Common myeloid progenitor, CD34-positive (primary cell): ENCODE data around the gene DBN1.

Experiments used
- CTCF ChIA-PET: fragments of 350-600 bp; sonication (Branson Sonifier 250); formaldehyde crosslinking; loops from one replicate; lab custom pipeline; 2021; ENCODE audit warnings: antibody characterized with exemption; lab: Charles Lee
- POLR2A ChIA-PET: fragments of 350-600 bp; sonication (Branson Sonifier 250); formaldehyde crosslinking; loops from one replicate; lab custom pipeline; 2021; ENCODE audit warnings: antibody characterized with exemption; lab: Charles Lee
- DNase-seq, 3 donors: peaks; one replicate each; pipeline versions ENCODE4 v3.0.0 to v3.0.0-alpha.2; 2013
- H3K27ac ChIP-seq, 2 experiments: 1 replicate in 1 of 2; 2 replicates in 1 of 2; pipeline ENCODE4 v1.7.0; 2013; ENCODE audit warnings: inconsistent platforms in 2 of 2, low read length in 2 of 2, mild to moderate bottlenecking in 2 of 2, low read depth in 1 of 2, moderate library complexity in 1 of 2; ENCODE audit not compliant: severe bottlenecking in 2 of 2, insufficient read depth in 1 of 2, poor library complexity in 1 of 2
- H3K27me3 ChIP-seq, 5 experiments: replicated peaks in 2 of 5; 1 replicate in 3 of 5; 2 replicates in 2 of 5; pipeline versions ENCODE4 v1.6.1 to v1.7.0; 2013; ENCODE audit warnings: low read length in 4 of 5, mild to moderate bottlenecking in 2 of 5, moderate library complexity in 2 of 5, inconsistent platforms in 1 of 5; ENCODE audit not compliant: insufficient read depth in 5 of 5, control insufficient read depth in 4 of 5
- H3K36me3 ChIP-seq, 4 experiments: 1 replicate in 2 of 4; 2 replicates in 2 of 4; pipeline versions ENCODE4 v1.6.1 to v1.7.0; 2013; ENCODE audit warnings: low read length in 3 of 4, control low read depth in 1 of 4, mild to moderate bottlenecking in 1 of 4; ENCODE audit not compliant: control insufficient read depth in 4 of 4, insufficient read depth in 4 of 4
- H3K4me1 ChIP-seq, 4 experiments: 1 replicate in 3 of 4; 2 replicates in 1 of 4; pipeline versions ENCODE4 v1.6.1 to v1.7.1; 2013; ENCODE audit warnings: low read length in 3 of 4, mild to moderate bottlenecking in 3 of 4, control low read depth in 1 of 4, inconsistent platforms in 1 of 4, moderate library complexity in 1 of 4; ENCODE audit not compliant: control insufficient read depth in 4 of 4, insufficient read depth in 4 of 4; ENCODE audit errors: control extremely low read depth in 1 of 4
- H3K4me3 ChIP-seq, 7 experiments: 1 replicate in 4 of 7; 2 replicates in 3 of 7; pipeline versions ENCODE4 v1.5.1 to v1.7.0; 2013; ENCODE audit warnings: mild to moderate bottlenecking in 7 of 7, low read length in 6 of 7, moderate library complexity in 6 of 7, inconsistent platforms in 2 of 7, low read depth in 2 of 7, control low read depth in 1 of 7; ENCODE audit not compliant: insufficient read depth in 4 of 7, control insufficient read depth in 1 of 7; ENCODE audit errors: extremely low read depth in 1 of 7
- H3K9me3 ChIP-seq, 5 experiments: 1 replicate in 4 of 5; 2 replicates in 1 of 5; pipeline versions ENCODE4 v1.6.1 to v1.7.1; 2013; ENCODE audit warnings: low read length in 4 of 5, mild to moderate bottlenecking in 2 of 5, inconsistent platforms in 1 of 5, low read depth in 1 of 5, moderate library complexity in 1 of 5; ENCODE audit not compliant: control insufficient read depth in 4 of 5, insufficient read depth in 2 of 5; ENCODE audit errors: control extremely low read depth in 1 of 5
- WGBS: methylation state at CpG from one replicate; pipeline ENCODE4 v1.1.5; 2013; ENCODE audit not compliant: insufficient coverage; 5-methylcytosine and 5-hydroxymethylcytosine counted together

Gene DBN1

GRCh38 chr5:177496070-177496726 lies 22.8 kb upstream of the DBN1 start:
- Histone ChIP-seq H3K27ac (peak overlapping the region in 1 of 2 experiments; percentile 64), H3K27me3 (peaks cover 0 to 5% (median 0%) of the 10 kb centered on the region in 5 experiments), H3K36me3 (peaks cover 0 to 10% (median 3%) of the 10 kb centered on the region in 4 experiments), H3K9me3 (no peaks in the 10 kb centered on the region), H3K4me3 (peak overlapping the region in 4 of 7 experiments; percentile 61 to 78 (median 73)), H3K4me1 (peaks cover 2 to 60% (median 50%) of the 10 kb centered on the region in 4 experiments)
- POLR2A ChIA-PET: interaction anchor here (1.2 to 2.3 kb wide), 3 partner anchors 17 to 41 kb away, joined by 5 to 12 read pairs (median 5); no protein-coding TSS in a partner anchor
- WGBS: 71% methylated on average over 8 of the region's 12 CpGs
- CTCF ChIA-PET: interaction anchor here (1.0 to 18.3 kb wide), 13 partner anchors 10 to 187 kb away, joined by 3 to 206 read pairs (median 5); partner anchors contain the start of gene DOK3
- DNase-seq: no peak

GRCh38 chr5:177495243-177496060 lies 22.0 kb upstream of the DBN1 start:
- peaks cover 0 to 17% (median 7%) of the 10 kb centered on the region in 4 experiments for H3K36me3 ChIP-seq
- CTCF ChIA-PET: interaction anchor here (1.0 to 18.3 kb wide), 10 partner anchors 10 to 113 kb away, joined by 3 to 206 read pairs (median 5); partner anchors contain the start of gene DOK3
- H3K4me1 ChIP-seq: peaks cover 2 to 54% (median 46%) of the 10 kb centered on the region in 4 experiments
- POLR2A ChIA-PET: interaction anchor here (1.4 kb wide), 1 partner anchor 16 kb away, joined by 5 read pairs; no protein-coding TSS in a partner anchor
- WGBS: 77% methylated on average over 13 of the region's 14 CpGs
- H3K4me3 ChIP-seq: peak overlapping the region in 1 of 7 experiments; percentile 78
- H3K9me3 ChIP-seq: no peaks in the 10 kb centered on the region
- peaks cover 0 to 5% (median 0%) of the 10 kb centered on the region in 5 experiments for H3K27me3 ChIP-seq
- peak in 1 of 3 donors; percentile 30 for DNase-seq
- H3K27ac ChIP-seq: peak overlapping the region in 1 of 2 experiments; percentile 64

GRCh38 chr5:177494346-177495195 lies 21.1 kb upstream of the DBN1 start:
- ChIA-PET CTCF (interaction anchor here (0.8 to 18.3 kb wide), 11 partner anchors 11 to 133 kb away, joined by 3 to 206 read pairs (median 5); partner anchors contain the start of gene DOK3), POLR2A (interaction anchor here (1.4 kb wide), 1 partner anchor 16 kb away, joined by 5 read pairs; no protein-coding TSS in a partner anchor)
- Histone ChIP-seq H3K4me1 (peaks cover 2 to 54% (median 46%) of the 10 kb centered on the region in 4 experiments), H3K27me3 (peaks cover 0 to 5% (median 0%) of the 10 kb centered on the region in 5 experiments), H3K27ac (peak overlapping the region in 1 of 2 experiments; percentile 46), H3K36me3 (peaks cover 0 to 26% (median 10%) of the 10 kb centered on the region in 4 experiments), H3K4me3 (peak overlapping the region in 1 of 7 experiments; percentile 8), H3K9me3 (no peaks in the 10 kb centered on the region)
- DNase-seq: peak in 2 of 3 donors; percentile 87
- WGBS: 72% methylated on average over 7 of the region's 11 CpGs

- H3K4me1 ChIP-seq: peaks cover 2 to 53% (median 46%) of the 10 kb centered on the region in 4 experiments
- 100% methylated on average over 4 of the region's 5 CpGs for WGBS
- peaks cover 0 to 33% (median 10%) of the 10 kb centered on the region in 4 experiments for H3K36me3 ChIP-seq
- peaks cover 0 to 5% (median 0%) of the 10 kb centered on the region in 5 experiments for H3K27me3 ChIP-seq
- DNase-seq: no peak
- no peak overlapping the region for H3K4me3 ChIP-seq
- no peaks in the 10 kb centered on the region for H3K9me3 ChIP-seq
- POLR2A ChIA-PET: no interaction called here
- CTCF ChIA-PET: interaction anchor here (0.8 to 18.3 kb wide), 13 partner anchors 12 to 132 kb away, joined by 3 to 206 read pairs (median 4); partner anchors contain the start of gene DOK3
- peak overlapping the region in 1 of 2 experiments; percentile 46 for H3K27ac ChIP-seq
Observed at GRCh38 chr5:177493795-177494345, 20.4 kb upstream of the DBN1 start.

GRCh38 chr5:177492841-177493240 lies 19.4 kb upstream of the DBN1 start:
- peaks cover 4 to 41% (median 13%) of the 10 kb centered on the region in 4 experiments for H3K36me3 ChIP-seq
- no peak overlapping the region for H3K27ac ChIP-seq
- peaks cover 2 to 43% (median 38%) of the 10 kb centered on the region in 4 experiments for H3K4me1 ChIP-seq
- H3K27me3 ChIP-seq: peaks cover 0 to under 1% (median 0%) of the 10 kb centered on the region in 5 experiments
- WGBS: 91% methylated on average over 4 of the region's 7 CpGs
- H3K4me3 ChIP-seq: no peak overlapping the region
- no peak for DNase-seq
- no peaks in the 10 kb centered on the region for H3K9me3 ChIP-seq
- ChIA-PET CTCF (interaction anchor here (1.1 to 18.3 kb wide), 10 partner anchors 12 to 183 kb away, joined by 3 to 206 read pairs (median 4); partner anchors contain the start of gene DOK3), POLR2A (no interaction called here)
